ENCODE measurements around the gene E4F1. TPM values are rescaled to one million over a fixed set of nuclear protein-coding genes. Genes with fewer than 3 reads are reported as not detected.
"Not testable (repeated sequence)": the region's sequence is repeated elsewhere in the genome, so short reads cannot be mapped to it uniquely, and the experiment has no call there.

The E4F1 gene
- total RNA-seq, 1 donor from 2014 or later, result 13.5 TPM

GRCh38 chr16:2236337-2237101, 13.1 kb downstream of the E4F1 start, which contains the start of gene DNASE1L2:
Gene DNASE1L2, plus strand, starts transcription at chr16:2236444. Its CDS starts 373 bp downstream, at chr16:2236817.
- intact Hi-C loops (cut with micrococcal nuclease), result no loop called here
- no peak within 1 kb of the TSS for H3K27ac ChIP-seq (replicated peaks)
- H3K4me3 ChIP-seq, result peak within 1 kb of the TSS; percentile 55
- peaks cover 58% of the 10 kb centered on the region for H3K36me3 ChIP-seq
- H3K4me1 ChIP-seq, result peaks cover 25% of the 10 kb centered on the region
- peaks cover 23% of the 10 kb centered on the region for H3K27me3 ChIP-seq (ENCODE audit: low read depth)
- no peak for TF ChIP-seq CTCF (IDR thresholded peaks at IDR 0.05; ENCODE audit: borderline replicate concordance)
- no peak for DNase-seq
- no peaks in the 10 kb centered on the region for H3K9me3 ChIP-seq (replicated peaks)

- intact Hi-C loops (cut with micrococcal nuclease), result no loop called here
- TF ChIP-seq CTCF (IDR thresholded peaks at IDR 0.05; ENCODE audit: borderline replicate concordance), result no peak
- H3K4me3 ChIP-seq, result peak overlapping the region; percentile 55
- peaks cover 23% of the 10 kb centered on the region for H3K27me3 ChIP-seq (ENCODE audit: low read depth)
- peaks cover 25% of the 10 kb centered on the region for H3K4me1 ChIP-seq
- H3K9me3 ChIP-seq (replicated peaks), result no peaks in the 10 kb centered on the region
- no peak for DNase-seq
- H3K27ac ChIP-seq (replicated peaks), result no peak overlapping the region
- H3K36me3 ChIP-seq, result peaks cover 58% of the 10 kb centered on the region
Observed at GRCh38 chr16:2237102-2237482, 13.7 kb downstream of the E4F1 start.

GRCh38 chr16:2237493-2238149, 14.2 kb downstream of the E4F1 start:
- no peak for TF ChIP-seq CTCF (IDR thresholded peaks at IDR 0.05; ENCODE audit: borderline replicate concordance)
- intact Hi-C loops (cut with micrococcal nuclease), result no loop called here
- Histone ChIP-seq H3K4me1 (peaks cover 25% of the 10 kb centered on the region), H3K36me3 (peaks cover 58% of the 10 kb centered on the region), H3K4me3 (peak overlapping the region; percentile 55), H3K27me3 (ENCODE audit: low read depth) (peaks cover 23% of the 10 kb centered on the region), H3K9me3 (replicated peaks) (no peaks in the 10 kb centered on the region), H3K27ac (replicated peaks) (peak overlapping the region; percentile 41)
- DNase-seq, result no peak

GRCh38 chr16:2238150-2238837, 14.9 kb downstream of the E4F1 start:
- no peaks in the 10 kb centered on the region for H3K9me3 ChIP-seq (replicated peaks)
- H3K36me3 ChIP-seq, result peaks cover 58% of the 10 kb centered on the region
- DNase-seq, result no peak
- peak overlapping the region; percentile 41 for H3K27ac ChIP-seq (replicated peaks)
- peaks cover 23% of the 10 kb centered on the region for H3K27me3 ChIP-seq (ENCODE audit: low read depth)
- H3K4me3 ChIP-seq, result peak overlapping the region; percentile 55
- H3K4me1 ChIP-seq, result peaks cover 25% of the 10 kb centered on the region
- no peak for TF ChIP-seq CTCF (IDR thresholded peaks at IDR 0.05; ENCODE audit: borderline replicate concordance)
- intact Hi-C loops (cut with micrococcal nuclease), result no loop called here

DNA sequence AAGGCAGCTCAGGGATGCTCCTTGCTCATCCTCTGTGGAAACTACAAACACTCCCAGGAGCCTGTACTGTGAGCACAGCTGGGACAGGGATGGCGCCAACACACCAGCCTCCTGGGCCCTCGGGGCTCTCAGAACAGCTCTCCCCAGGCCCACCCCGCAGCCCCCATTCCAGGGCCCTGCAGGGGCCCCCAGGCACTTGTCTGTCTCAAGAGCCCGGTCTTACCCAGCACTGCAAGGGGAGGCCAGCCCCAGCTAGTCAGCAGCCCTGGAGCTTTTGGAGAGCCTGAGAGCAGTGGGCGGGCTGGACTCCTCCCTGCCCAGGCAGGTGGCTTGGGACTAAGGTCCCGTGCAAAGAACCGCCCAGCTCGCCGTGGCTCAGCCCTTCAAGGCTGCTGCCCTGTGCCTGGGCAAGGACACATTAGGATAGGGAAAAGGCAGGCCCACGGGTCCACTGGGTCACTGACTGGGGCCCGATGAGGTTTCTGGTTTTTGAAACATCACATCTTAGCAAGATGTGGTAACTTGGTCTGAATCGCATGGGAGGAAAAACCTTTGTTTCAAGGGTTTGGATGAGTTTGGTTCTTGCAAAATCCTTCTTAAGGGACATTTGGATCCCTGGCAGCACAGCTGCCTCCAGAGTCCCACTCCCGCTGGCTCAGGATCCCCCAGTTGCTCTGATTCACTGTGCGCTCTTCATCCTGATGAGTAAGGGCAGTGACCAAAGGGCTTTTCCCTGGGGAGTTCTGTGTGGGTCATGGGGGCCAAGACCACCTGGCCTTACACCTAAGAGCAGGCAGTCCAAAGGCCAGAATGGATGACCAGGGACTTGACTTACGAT, 15.7 kb downstream of the E4F1 start:
- intact Hi-C loops (cut with micrococcal nuclease), result no loop called here
- H3K9me3 ChIP-seq (replicated peaks), result no peaks in the 10 kb centered on the region
- peaks cover 58% of the 10 kb centered on the region for H3K36me3 ChIP-seq
- peaks cover 25% of the 10 kb centered on the region for H3K4me1 ChIP-seq
- DNase-seq, result no peak
- H3K27me3 ChIP-seq (ENCODE audit: low read depth), result peaks cover 23% of the 10 kb centered on the region
- H3K27ac ChIP-seq (replicated peaks), result no peak overlapping the region
- H3K4me3 ChIP-seq, result no peak overlapping the region
- no peak for TF ChIP-seq CTCF (IDR thresholded peaks at IDR 0.05; ENCODE audit: borderline replicate concordance)

GRCh38 chr16:2240331-2240730, 16.9 kb downstream of the E4F1 start:
- peaks cover 25% of the 10 kb centered on the region for H3K4me1 ChIP-seq
- H3K27ac ChIP-seq (replicated peaks); H3K4me3 ChIP-seq; H3K9me3 ChIP-seq (replicated peaks); DNase-seq: not testable (repeated sequence)
- peaks cover 22% of the 10 kb centered on the region for H3K27me3 ChIP-seq (ENCODE audit: low read depth)
- intact Hi-C loops (cut with micrococcal nuclease), result loop anchor here (10.0 kb wide), 1 partner anchor 166 kb away; no protein-coding TSS in a partner anchor
- H3K36me3 ChIP-seq, result peaks cover 58% of the 10 kb centered on the region

All from left ventricle myocardium inferior (tissue), 1 donor.